ENCODE measurements around the gene C5orf58. TPM values are rescaled to one million over a fixed set of nuclear protein-coding genes. Genes with fewer than 3 reads are reported as not detected.

C5orf58 gene, protein sequence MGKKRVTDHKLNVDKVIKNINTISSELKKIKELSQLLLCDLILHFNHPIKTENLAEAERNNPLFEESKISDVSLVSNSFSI
- total RNA-seq, result not detected

DNA sequence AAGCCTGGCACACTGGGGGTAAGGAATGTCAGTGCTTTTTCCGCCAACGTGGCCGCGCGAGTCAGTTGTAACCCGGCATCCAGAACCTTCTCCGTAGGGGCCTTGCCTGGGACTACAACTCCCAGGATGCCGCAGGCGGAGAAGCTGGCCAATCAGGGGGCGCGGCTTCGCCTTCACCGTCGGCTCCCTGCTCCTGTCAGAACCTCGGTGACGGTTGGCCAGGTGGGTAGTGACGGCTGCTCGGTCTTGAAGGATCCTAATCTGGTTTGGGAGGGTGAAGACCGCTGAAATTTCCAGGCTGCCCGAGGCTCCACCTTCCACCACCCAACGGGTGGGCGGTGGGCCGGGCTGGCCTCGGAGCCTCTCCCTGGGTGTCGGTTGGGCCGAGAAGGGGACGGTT lies at the start of gene C5orf58:
TSS of gene C5orf58 (plus strand) at position 200 of the 400 bp plus-strand sequence. CDS start 1,992 bp downstream, outside the sequence.
- no peaks in the 10 kb centered on the region for H3K4me1 ChIP-seq
- DNase-seq, result no peak
- no peaks in the 10 kb centered on the region for H3K36me3 ChIP-seq
- peaks cover 0 to 3% of the 10 kb centered on the region in 2 donors for H3K27me3 ChIP-seq
- H3K4me3 ChIP-seq, result no peak within 1 kb of the TSS
- H3K9me3 ChIP-seq, result no peaks in the 10 kb centered on the region
- TF ChIP-seq, protein P1, sequence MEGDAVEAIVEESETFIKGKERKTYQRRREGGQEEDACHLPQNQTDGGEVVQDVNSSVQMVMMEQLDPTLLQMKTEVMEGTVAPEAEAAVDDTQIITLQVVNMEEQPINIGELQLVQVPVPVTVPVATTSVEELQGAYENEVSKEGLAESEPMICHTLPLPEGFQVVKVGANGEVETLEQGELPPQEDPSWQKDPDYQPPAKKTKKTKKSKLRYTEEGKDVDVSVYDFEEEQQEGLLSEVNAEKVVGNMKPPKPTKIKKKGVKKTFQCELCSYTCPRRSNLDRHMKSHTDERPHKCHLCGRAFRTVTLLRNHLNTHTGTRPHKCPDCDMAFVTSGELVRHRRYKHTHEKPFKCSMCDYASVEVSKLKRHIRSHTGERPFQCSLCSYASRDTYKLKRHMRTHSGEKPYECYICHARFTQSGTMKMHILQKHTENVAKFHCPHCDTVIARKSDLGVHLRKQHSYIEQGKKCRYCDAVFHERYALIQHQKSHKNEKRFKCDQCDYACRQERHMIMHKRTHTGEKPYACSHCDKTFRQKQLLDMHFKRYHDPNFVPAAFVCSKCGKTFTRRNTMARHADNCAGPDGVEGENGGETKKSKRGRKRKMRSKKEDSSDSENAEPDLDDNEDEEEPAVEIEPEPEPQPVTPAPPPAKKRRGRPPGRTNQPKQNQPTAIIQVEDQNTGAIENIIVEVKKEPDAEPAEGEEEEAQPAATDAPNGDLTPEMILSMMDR (IDR thresholded peaks at IDR 0.05), result no peak
- TF ChIP-seq POLR2A (IDR thresholded peaks at IDR 0.05), result no peak
- H3K27ac ChIP-seq, result no peak within 1 kb of the TSS

DNA sequence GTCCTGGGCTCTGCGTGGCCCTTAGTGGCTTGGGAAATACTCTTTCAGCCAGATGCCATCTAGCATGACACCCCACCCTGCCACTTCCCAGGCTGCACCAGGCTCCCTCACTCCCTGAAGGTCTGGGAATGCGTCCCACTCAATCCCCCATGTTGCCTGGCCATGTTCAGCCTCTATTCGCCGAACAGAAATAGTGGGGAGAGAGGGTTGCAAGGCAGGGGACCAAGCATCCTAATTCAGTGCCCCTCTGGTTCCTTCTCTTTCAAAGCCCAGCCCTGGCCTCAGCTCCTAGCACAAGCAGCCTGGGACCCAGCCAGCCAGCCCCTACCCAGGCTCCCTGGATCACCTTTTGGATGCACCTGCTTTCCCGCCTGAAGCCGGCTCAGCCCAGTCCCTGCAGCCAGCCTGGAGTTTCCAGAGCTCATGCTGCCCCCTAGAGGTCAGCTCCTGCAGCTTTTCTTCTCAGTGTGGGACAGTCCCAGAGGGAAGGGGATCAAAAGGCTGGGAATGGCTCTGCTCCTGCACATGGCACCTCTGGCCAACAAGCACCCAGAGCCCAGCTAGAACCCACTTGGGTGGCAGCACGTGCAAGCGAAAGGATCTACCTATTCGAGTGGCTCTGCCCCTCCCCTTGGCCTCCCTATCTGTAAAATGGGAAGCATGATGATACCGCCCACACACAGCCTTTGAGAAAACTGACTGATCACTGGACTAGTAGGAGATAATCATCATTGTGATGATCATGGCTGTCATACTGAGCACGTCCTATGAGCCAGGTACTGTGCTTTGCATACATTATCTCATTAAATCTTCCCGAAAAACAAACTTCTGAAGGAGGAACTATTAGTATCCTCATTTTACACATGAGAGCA lies 48.7 kb upstream of the C5orf58 start:
- H3K4me1 ChIP-seq, result no peaks in the 10 kb centered on the region
- no peak overlapping the region for H3K27ac ChIP-seq
- no peaks in the 10 kb centered on the region for H3K36me3 ChIP-seq
- H3K9me3 ChIP-seq, result no peaks in the 10 kb centered on the region
- H3K27me3 ChIP-seq, result no peaks in the 10 kb centered on the region
- H3K4me3 ChIP-seq, result no peak overlapping the region
- peak; percentile 26 to 62 (median 56) for DNase-seq
- no peak for TF ChIP-seq POLR2A (IDR thresholded peaks at IDR 0.05)
- TF ChIP-seq, protein P1 (IDR thresholded peaks at IDR 0.05), result peak; percentile 7 to 51 (median 44)

DNA sequence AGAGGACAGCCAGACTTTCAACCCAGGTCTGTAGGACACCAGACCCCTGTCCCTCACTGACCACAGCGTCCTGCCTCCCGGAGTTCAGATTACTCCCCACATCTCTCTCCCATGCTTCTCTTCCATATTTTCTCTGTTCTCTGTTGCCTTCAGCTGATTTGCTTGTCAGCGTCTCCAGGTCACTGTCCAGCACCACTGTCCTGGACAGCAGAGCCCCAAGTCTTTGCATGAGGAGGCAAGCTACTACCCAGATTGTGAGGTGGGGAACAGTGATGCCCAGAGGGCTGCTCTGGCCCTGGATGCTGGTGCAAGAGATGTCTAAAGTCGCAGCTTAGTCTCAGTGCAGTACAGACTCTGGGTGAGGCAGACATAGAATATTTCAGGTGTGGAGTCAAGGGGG lies 48.0 kb upstream of the C5orf58 start:
- no peak for DNase-seq
- Histone ChIP-seq H3K27me3 (no peaks in the 10 kb centered on the region), H3K27ac (no peak overlapping the region), H3K9me3 (no peaks in the 10 kb centered on the region), H3K36me3 (no peaks in the 10 kb centered on the region), H3K4me1 (no peaks in the 10 kb centered on the region), H3K4me3 (no peak overlapping the region)
- TF ChIP-seq, protein P1 (IDR thresholded peaks at IDR 0.05), result no peak
- no peak for TF ChIP-seq POLR2A (IDR thresholded peaks at IDR 0.05)

DNA sequence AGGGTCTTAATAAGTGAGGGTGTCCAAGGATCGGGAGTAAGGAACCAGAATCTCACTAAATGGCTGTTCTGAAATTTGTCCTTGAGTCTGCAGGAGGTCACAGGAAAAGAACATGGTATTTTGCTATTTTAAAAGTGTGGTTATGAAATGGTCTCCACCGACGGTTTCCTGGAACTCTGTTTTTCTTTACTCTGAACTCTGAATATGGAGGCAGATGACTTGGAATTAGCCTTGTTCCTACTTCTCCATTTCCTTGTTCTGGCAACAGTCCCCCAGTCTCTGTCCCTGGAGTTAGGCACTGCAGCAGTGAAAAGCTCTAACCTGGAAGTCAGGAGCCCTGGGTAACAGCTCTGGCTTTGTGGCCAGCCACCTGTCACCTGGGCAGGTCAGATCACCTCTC lies 46.6 kb upstream of the C5orf58 start:
- no peak for TF ChIP-seq POLR2A (IDR thresholded peaks at IDR 0.05)
- TF ChIP-seq, protein P1 (IDR thresholded peaks at IDR 0.05), result no peak
- H3K4me1 ChIP-seq, result no peaks in the 10 kb centered on the region

DNA sequence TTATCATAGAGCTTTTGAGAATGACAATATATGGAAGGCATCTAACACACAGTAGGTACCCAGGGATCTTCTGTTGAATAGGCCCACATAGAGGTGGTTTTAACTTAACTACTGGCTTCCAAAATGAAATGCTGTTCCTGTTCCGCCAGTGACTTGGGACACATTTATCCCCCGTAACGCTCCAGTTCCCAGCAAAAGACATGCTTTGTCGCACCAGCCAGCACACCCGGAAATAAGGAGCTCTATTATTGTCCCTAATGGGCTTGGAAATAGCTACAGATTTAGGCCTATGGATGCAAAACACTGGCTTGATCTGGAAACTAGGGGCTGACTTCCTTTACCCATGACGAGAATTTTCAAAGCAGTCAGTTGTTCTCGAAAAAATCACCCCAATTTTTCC lies 45.9 kb upstream of the C5orf58 start:
- no peaks in the 10 kb centered on the region for H3K36me3 ChIP-seq
- H3K27ac ChIP-seq, result no peak overlapping the region
- H3K4me3 ChIP-seq, result no peak overlapping the region
- no peaks in the 10 kb centered on the region for H3K27me3 ChIP-seq
- TF ChIP-seq, protein P1 (IDR thresholded peaks at IDR 0.05), result no peak
- TF ChIP-seq POLR2A (IDR thresholded peaks at IDR 0.05), result no peak
- H3K9me3 ChIP-seq, result no peaks in the 10 kb centered on the region
- no peaks in the 10 kb centered on the region for H3K4me1 ChIP-seq
- DNase-seq, result no peak

More for the DNA sequence above, 46.6 kb upstream of the C5orf58 start:
- H3K9me3 ChIP-seq, result no peaks in the 10 kb centered on the region
- H3K36me3 ChIP-seq, result no peaks in the 10 kb centered on the region
- no peak overlapping the region for H3K27ac ChIP-seq
- no peaks in the 10 kb centered on the region for H3K27me3 ChIP-seq
- H3K4me3 ChIP-seq, result no peak overlapping the region
- DNase-seq, result no peak
